ENCODE data around the gene PCMTD2.

GRCh38 chr20:64273109-64273508, 17.6 kb downstream of the PCMTD2 start:
- TF ChIP-seq CTCF (conservative IDR thresholded peaks at IDR 0.05; ENCODE audit: low read length) (no peak), EZH2phosphoT487 (IDR thresholded peaks at IDR 0.05; ENCODE audit: borderline replicate concordance, low read depth, low read length) (no peak)

Measured in OCI-LY7 (cell line).